ENCODE data around the gene MTHFD1.

Gene MTHFD1

GRCh38 chr14:64409126-64409920 is 21.2 kb downstream of the MTHFD1 start:
- no peak for DNase-seq

GRCh38 chr14:64410084-64410774 is 22.1 kb downstream of the MTHFD1 start:
- no peak for DNase-seq

DNA sequence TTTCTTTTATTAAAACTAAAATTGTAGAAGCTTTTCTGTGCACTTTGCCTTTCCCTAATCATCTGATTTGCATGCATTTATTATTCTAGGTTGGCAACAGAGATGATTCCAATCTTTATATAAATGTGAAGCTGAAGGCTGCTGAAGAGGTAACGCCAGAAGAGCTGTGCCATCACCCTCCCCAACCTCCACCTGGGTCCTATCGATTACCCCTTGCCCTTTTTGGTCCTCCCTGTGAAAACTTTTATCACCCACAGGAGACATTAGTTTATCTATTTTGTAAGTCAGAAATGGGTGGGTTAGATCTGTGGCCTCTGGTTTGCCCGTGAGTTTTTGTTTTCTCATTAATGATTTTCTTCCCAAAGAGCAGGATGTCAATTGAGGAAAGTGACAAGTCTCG is 22.8 kb downstream of the MTHFD1 start:
- DNase-seq: no peak

DNA sequence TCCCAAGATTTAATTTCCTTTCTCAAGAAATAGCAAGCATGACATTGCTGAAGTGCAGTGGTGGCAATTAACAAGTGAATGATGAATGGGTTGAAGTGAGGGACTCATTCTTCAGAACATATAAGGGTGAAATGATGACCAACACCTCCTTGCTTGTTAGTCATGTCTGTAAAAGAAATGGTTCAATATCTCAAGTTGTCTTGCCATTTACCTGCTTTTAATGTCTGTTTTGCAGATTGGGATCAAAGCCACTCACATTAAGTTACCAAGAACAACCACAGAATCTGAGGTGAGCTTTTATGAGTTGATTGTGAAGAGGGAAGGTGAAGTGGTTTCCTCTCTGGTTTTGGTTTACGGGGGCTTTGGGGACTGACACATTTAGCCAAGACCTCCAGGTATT is 24.1 kb downstream of the MTHFD1 start:
- no peak for DNase-seq

- no peak for DNase-seq
Observed at GRCh38 chr14:64416348-64416932, 28.3 kb downstream of the MTHFD1 start.

DNA sequence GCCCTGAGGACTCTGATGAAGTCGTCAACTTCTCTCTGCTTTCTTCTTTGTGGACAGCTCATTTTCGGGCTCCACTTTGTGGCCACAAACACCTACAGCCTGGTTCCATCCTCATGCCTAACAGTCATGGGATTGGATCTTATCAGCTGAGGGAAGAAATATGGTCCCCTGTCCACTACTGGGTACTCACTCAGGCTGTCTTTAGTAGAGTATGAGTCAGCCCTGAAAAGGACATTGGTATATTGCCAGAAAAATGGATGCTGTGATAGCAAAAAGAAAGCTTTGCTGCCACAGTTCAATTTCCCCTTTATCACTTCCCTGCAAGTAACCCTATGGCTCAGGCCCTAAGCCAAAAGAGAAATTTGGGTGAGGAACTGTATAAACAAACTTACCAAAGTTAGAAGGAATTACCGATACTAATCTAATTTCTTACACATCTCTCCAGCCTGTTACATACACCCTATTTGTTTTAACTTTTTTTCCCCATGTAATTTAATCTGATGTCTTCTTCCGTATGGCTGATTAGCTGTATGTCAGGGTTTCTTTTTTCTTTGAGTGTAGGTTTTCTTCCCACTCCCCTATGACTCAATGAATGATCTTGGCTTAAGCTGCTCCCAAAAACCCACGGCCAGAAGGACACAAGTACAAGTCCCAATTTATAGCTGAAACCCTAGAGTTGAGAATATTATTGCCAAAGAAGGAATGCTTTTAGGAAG is 29.1 kb downstream of the MTHFD1 start:
- DNase-seq: no peak

- no peak for DNase-seq
Observed at GRCh38 chr14:64417771-64418125, 29.6 kb downstream of the MTHFD1 start.

- no peak for DNase-seq
Observed at GRCh38 chr14:64419003-64419402, 30.9 kb downstream of the MTHFD1 start.

DNA sequence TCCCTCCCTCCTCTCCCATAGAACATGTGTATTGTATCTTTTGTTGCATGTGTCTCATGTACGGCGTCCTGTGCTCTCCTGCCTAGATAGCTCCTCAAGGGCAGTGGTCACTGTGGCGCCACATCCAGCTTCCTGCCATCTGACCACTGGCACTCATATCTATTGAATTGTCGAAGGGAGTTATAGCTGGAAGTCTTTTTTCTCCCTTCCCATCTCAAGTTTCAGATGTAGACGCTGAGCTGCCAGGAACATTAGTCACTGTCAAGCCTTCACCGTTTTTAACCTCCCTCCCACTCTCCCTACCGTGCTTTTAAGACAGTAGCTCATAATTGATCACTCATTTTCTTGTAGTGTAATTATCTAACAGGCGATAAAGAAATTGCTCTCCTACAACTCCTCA is 33.0 kb downstream of the MTHFD1 start:
- DNase-seq: no peak

DNA sequence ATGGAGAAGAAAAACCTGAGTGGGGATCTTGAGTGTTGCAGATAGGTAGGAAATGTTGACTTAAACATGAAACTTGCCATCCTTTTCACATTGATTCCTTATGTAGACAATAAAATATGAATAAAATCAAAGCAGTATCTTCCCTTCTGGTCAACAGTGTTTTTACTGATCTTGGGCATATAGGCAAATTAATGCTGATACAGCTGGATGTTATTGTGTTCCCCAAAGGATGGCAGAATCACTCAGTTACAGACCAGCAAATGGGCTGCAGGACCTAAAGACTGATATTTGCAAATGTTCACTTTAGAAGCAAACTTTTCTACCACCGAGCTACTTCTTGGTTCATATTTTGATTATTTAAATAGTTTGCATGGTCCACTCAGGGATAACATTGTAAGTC is 33.9 kb downstream of the MTHFD1 start:
- no peak for DNase-seq

GRCh38 chr14:64422756-64423155 is 34.6 kb downstream of the MTHFD1 start:
- no peak for DNase-seq

GRCh38 chr14:64423987-64424386 is 35.8 kb downstream of the MTHFD1 start:
- no peak for DNase-seq

DNA sequence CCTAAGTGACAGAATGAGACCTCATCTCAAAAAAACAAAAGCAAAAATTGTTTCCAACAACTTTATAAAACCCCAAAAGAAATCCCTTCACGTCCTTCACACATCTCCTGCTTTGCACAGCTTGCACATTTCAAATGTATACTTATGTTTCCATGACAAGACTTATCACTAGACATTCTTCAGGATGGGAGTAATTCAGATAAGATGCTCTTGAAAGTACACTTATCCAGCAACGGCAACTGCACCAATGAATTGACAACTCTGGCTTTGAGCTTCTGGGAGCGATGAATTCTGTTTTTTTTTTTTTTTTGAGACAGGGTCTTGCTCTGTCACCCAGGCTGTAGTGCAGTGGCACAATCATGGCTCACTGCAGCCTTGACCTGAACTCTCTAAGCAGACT is 46.4 kb downstream of the MTHFD1 start:
- DNase-seq: no peak

DNA sequence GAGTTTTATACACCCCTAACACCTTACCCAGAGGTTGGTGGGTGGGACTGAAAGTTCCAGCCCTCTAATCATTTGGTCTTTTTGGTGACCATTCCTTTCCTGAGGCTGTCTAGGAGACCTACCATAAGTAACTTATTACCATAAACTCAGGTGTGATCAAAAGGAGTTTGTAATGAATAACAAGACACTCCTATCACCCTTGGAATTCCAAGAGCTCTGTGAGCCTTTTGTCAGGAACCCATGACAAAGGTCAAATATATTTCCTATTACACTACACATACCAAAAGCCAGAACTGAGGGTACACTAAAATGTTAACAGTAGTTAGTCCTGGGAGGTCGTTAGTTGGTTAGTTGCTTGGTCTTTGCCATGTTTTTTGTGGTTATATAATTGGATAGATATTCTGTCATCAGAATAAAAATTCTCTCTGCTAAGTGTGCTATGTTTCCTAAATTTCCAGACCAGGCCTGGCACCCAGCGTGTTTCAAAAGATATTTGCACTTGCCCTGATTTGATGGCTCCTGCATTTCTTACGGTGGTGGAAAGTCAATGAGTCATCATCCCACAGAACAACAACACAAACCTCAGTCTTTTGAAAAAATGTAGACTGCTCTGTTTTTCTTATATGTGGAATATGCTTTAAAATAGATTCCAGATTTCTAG is 50.2 kb downstream of the MTHFD1 start:
- DNase-seq: no peak

- DNase-seq: no peak
Observed at GRCh38 chr14:64439141-64439540, 51.0 kb downstream of the MTHFD1 start.

DNA sequence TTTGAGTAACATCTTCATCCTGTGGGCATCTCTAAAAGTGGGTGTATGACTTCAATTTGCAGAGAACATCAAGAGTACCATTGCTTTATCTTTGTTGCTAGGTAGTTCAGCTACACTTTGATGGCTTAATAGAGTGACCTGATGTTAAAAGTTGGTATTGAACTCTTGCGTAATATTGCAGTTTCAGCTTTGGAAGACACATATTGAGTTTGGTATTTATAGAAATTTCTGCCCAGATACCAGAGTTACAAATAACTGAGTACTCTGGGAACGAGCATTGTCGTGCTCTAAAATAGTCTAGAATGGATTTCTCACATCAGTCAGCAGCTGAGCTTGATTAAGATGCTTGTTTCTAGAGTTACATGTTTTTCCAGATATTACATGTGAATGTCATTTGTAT is 52.3 kb downstream of the MTHFD1 start:
- DNase-seq: no peak

- no peak for DNase-seq
Observed at GRCh38 chr14:64442300-64442988, 54.3 kb downstream of the MTHFD1 start.

- DNase-seq: no peak
Observed at GRCh38 chr14:64444140-64444539, 56.0 kb downstream of the MTHFD1 start.

GRCh38 chr14:64444984-64445845 is 57.1 kb downstream of the MTHFD1 start:
- no peak for DNase-seq

GRCh38 chr14:64447876-64448670 is 59.9 kb downstream of the MTHFD1 start:
- DNase-seq: no peak

GRCh38 chr14:64450255-64450654 is 62.1 kb downstream of the MTHFD1 start:
- no peak for DNase-seq
